HL-60 (cell line): ENCODE data around the gene LRRC4C.

Experiments
- DNase-seq, 2 experiments: peaks; one replicate each; pipeline ENCODE4 v3.0.0-alpha.2; 2010 to 2020; ENCODE audit warnings: low read depth in 1 of 2, low spot score in 1 of 2
- H3K27ac ChIP-seq: fragments of 250-450 bp; sonication (Bioruptor Pico); replicated peaks from 2 replicates; pipeline ENCODE4 v1.5.1; 2020; ENCODE audit warnings: mild to moderate bottlenecking, moderate library complexity
- H3K27me3 ChIP-seq: fragments of 250-450 bp; sonication (Bioruptor Pico); 2 replicates; pipeline ENCODE4 v1.5.1; 2021; ENCODE audit warnings: mild to moderate bottlenecking, moderate library complexity; ENCODE audit not compliant: insufficient read depth, poor library complexity, severe bottlenecking
- H3K4me3 ChIP-seq: replicated peaks from 2 replicates; pipeline ENCODE4 v1.5.1; 2011; ENCODE audit warnings: mild to moderate bottlenecking, control low read depth, low read length; ENCODE audit not compliant: insufficient read depth
- GABPA ChIP-seq: IDR thresholded peaks from 2 replicates; pipeline ENCODE4 v1.6.1; 2012; ENCODE audit warnings: low read depth
- POLR2AphosphoS5 ChIP-seq: IDR thresholded peaks from 2 replicates; pipeline ENCODE4 v1.6.1; 2012; ENCODE audit warnings: low read depth
- REST ChIP-seq: IDR thresholded peaks from 2 replicates; pipeline ENCODE4 v1.6.1; 2012; ENCODE audit warnings: low read depth; ENCODE audit not compliant: insufficient replicate concordance
- SPI1 ChIP-seq: IDR thresholded peaks from 2 replicates; pipeline ENCODE4 v1.6.1; 2012; ENCODE audit warnings: low read depth, mild to moderate bottlenecking, borderline replicate concordance
- TF ChIP-seq, protein P1 (sequence below): IDR thresholded peaks from one replicate; pipeline ENCODE4 v1.5.1; 2011; ENCODE audit warnings: low read length, control low read depth, inconsistent platforms; ENCODE audit not compliant: insufficient read depth

Gene LRRC4C

DNA sequence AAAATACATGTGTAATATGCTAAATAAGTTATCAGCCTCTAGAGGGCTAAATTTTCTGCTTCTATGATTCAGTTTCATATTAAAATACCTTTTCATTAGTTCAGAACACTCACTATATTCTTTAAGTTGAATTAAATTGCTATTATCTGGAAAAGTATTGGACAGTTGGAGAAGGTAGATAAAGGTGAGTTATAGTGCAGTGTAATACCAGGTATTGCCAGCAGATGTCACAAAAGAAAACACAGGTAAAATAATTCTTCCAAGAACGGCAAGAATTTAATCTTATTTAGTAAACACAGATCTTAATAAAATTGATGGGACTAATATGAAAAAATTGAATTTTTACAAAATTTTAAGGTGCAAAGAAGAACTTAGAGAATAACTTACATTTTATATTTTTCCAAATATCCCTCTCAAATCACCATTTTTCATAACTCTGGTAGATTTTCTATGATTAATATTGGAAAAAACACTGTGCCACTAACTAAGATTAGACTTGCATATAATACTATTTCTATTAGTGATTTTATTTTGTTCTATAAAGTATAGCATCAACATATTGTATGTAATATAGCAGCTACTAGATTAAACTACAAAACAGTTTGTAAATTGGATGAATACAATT lies 1.7 kb upstream of the LRRC4C start:
- no peak for DNase-seq
- TF ChIP-seq REST (no peak), SPI1 (no peak), GABPA (no peak), POLR2AphosphoS5 (no peak)
- TF ChIP-seq, protein P1, sequence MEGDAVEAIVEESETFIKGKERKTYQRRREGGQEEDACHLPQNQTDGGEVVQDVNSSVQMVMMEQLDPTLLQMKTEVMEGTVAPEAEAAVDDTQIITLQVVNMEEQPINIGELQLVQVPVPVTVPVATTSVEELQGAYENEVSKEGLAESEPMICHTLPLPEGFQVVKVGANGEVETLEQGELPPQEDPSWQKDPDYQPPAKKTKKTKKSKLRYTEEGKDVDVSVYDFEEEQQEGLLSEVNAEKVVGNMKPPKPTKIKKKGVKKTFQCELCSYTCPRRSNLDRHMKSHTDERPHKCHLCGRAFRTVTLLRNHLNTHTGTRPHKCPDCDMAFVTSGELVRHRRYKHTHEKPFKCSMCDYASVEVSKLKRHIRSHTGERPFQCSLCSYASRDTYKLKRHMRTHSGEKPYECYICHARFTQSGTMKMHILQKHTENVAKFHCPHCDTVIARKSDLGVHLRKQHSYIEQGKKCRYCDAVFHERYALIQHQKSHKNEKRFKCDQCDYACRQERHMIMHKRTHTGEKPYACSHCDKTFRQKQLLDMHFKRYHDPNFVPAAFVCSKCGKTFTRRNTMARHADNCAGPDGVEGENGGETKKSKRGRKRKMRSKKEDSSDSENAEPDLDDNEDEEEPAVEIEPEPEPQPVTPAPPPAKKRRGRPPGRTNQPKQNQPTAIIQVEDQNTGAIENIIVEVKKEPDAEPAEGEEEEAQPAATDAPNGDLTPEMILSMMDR = peak; percentile 24
- peaks cover 7% of the 10 kb centered on the region for H3K27me3 ChIP-seq

DNA sequence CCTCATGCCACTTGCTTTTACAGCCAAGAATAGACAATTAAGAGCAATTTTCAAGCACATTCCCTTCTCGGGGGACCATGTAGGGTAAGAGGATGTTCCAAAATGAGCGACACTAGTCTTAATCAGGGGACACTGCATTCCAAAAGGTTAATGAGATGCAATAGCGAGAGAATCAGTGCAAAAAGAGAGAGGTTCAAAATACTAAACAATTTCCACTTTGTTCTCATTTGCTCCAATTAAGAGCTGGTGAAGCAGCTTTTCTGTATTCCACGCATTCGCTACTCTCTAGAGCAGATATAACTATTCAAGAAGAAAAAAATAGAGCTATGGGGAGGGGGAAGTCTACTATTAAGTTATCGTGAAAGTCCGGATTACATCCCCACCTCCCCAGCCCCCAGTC lies 811 bp downstream of the LRRC4C start:
- Histone ChIP-seq H3K27me3 (peaks cover 7% of the 10 kb centered on the region), H3K4me3 (no peak overlapping the region), H3K27ac (no peak overlapping the region)
- DNase-seq = no peak
- TF ChIP-seq GABPA (no peak), SPI1 (no peak), POLR2AphosphoS5 (no peak), REST (no peak)
- TF ChIP-seq, protein P1 = no peak

More for the DNA sequence above, 1.7 kb upstream of the LRRC4C start:
- Histone ChIP-seq H3K4me3 (no peak overlapping the region), H3K27ac (no peak overlapping the region)

- H3K27ac ChIP-seq = no peak overlapping the region
- TF ChIP-seq, protein P1 = no peak
- TF ChIP-seq GABPA (no peak), REST (no peak), POLR2AphosphoS5 (no peak), SPI1 (no peak)
- H3K4me3 ChIP-seq = no peak overlapping the region
- no peak for DNase-seq
- H3K27me3 ChIP-seq = peaks cover 7% of the 10 kb centered on the region
These were observed 1.3 kb downstream of the LRRC4C start for GRCh38 chr11:41458154-41458553.
